Endothelial cell of umbilical vein (primary cell): ENCODE results near the gene DOC2B. TPM values are rescaled to one million over a fixed set of nuclear protein-coding genes. Genes with fewer than 3 reads are reported as not detected.

ENCODE experiments used
- BruUV-seq: library from RNA; stranded (reverse); fragments of 400-500 nt; replicated peaks from 2 replicates; lab custom pipeline; 2021; lab: Mats Ljungman, UMichigan
- CTCF ChIA-PET: fragments of 300-600, 350-600 bp; sonication (Branson Sonifier 250); formaldehyde crosslinking; loops from one replicate; lab custom pipeline; 2021; ENCODE audit warnings: antibody characterized with exemption, inconsistent platforms; lab: Charles Lee
- POLR2A ChIA-PET: fragments of 300-600, 350-600 bp; sonication (Branson Sonifier 250); formaldehyde crosslinking; loops from one replicate; lab custom pipeline; 2021; ENCODE audit warnings: antibody characterized with exemption, inconsistent platforms; lab: Charles Lee
- DNase-seq: peaks from one replicate; pipeline ENCODE4 v3.0.0-alpha.2; 2011; ENCODE audit warnings: low read depth, low spot score
- FAIRE-seq: peaks from 2 replicates; lab custom pipeline; 2011; peaks lifted over from hg19 to GRCh38; lab: Jason Lieb, UNC
- H2AFZ ChIP-seq: 2 replicates; pipeline ENCODE4 v1.6.0; 2012; ENCODE audit warnings: low read depth, low read length, control low read depth, inconsistent platforms
- H3K27ac ChIP-seq: 2 replicates; pipeline ENCODE4 v1.5.1; 2011; ENCODE audit warnings: low read depth, mild to moderate bottlenecking, control low read depth, low read length, moderate library complexity; ENCODE audit not compliant: insufficient read depth
- H3K27me3 ChIP-seq, 2 experiments: 2 replicates each; pipeline versions ENCODE4 v1.6.0 to v1.6.1; 2011; ENCODE audit warnings: low read length in 2 of 2, mixed read lengths in 1 of 2; ENCODE audit not compliant: control insufficient read depth in 2 of 2, insufficient read depth in 2 of 2
- H3K36me3 ChIP-seq, 2 experiments: 2 replicates in 1 of 2; 3 replicates in 1 of 2; pipeline ENCODE4 v1.5.1; 2011; ENCODE audit warnings: low read length in 2 of 2, mild to moderate bottlenecking in 1 of 2, moderate library complexity in 1 of 2; ENCODE audit not compliant: control insufficient read depth in 2 of 2, insufficient read depth in 2 of 2; ENCODE audit errors: extremely low read depth in 1 of 2
- H3K4me1 ChIP-seq: 3 replicates; pipeline ENCODE4 v1.5.1; 2011; ENCODE audit warnings: mild to moderate bottlenecking, low read length; ENCODE audit not compliant: control insufficient read depth, insufficient read depth; ENCODE audit errors: extremely low read depth
- H3K4me2 ChIP-seq: 2 replicates; pipeline ENCODE4 v1.6.1; 2011; ENCODE audit warnings: low read length, control low read depth, mixed read lengths; ENCODE audit not compliant: insufficient read depth
- H3K4me3 ChIP-seq, 3 experiments: fragments of 200-600 bp in 1 of 3; sonication (generic), shearing (Covaris generic) in 1 of 3; replicated peaks in 1 of 3; 2 replicates each; pipeline ENCODE4 v1.5.1; 2011 to 2016; ENCODE audit warnings: control low read depth in 3 of 3, low read length in 3 of 3, mild to moderate bottlenecking in 2 of 3, inconsistent platforms in 1 of 3, low read depth in 1 of 3, moderate library complexity in 1 of 3; ENCODE audit not compliant: insufficient read depth in 1 of 3
- H3K79me2 ChIP-seq: 2 replicates; pipeline ENCODE4 v1.6.0; 2012; ENCODE audit warnings: low read length, inconsistent platforms; ENCODE audit not compliant: control insufficient read depth, insufficient read depth
- H3K9ac ChIP-seq: replicated peaks from 2 replicates; pipeline ENCODE3; 2011; ENCODE audit warnings: low read length, control low read depth; ENCODE audit not compliant: insufficient read depth; ENCODE audit errors: extremely low read depth
- H3K9me1 ChIP-seq: replicated peaks from 3 replicates; pipeline ENCODE4 v1.6.0; 2011; ENCODE audit warnings: mild to moderate bottlenecking, low read length; ENCODE audit not compliant: control insufficient read depth, insufficient read depth; ENCODE audit errors: extremely low read depth
- H3K9me3 ChIP-seq: replicated peaks from 2 replicates; pipeline ENCODE4 v1.5.1; 2012; ENCODE audit warnings: low read length, inconsistent platforms; ENCODE audit not compliant: control insufficient read depth, insufficient read depth
- H4K20me1 ChIP-seq: replicated peaks from 2 replicates; pipeline ENCODE3; 2011; ENCODE audit warnings: mild to moderate bottlenecking, low read length; ENCODE audit not compliant: control insufficient read depth, insufficient read depth; ENCODE audit errors: extremely low read depth
- EZH2 ChIP-seq: IDR thresholded peaks from 2 replicates; pipeline ENCODE4 v1.6.1; 2012; ENCODE audit warnings: borderline replicate concordance, low read depth, mild to moderate bottlenecking, moderate library complexity, low read length, inconsistent platforms; ENCODE audit not compliant: severe bottlenecking
- FOS ChIP-seq: IDR thresholded peaks from 2 replicates; pipeline ENCODE4 v1.6.1; 2011; ENCODE audit warnings: mild to moderate bottlenecking, low read length, moderate library complexity, borderline replicate concordance; ENCODE audit not compliant: insufficient read depth
- GATA2 ChIP-seq: IDR thresholded peaks from 2 replicates; pipeline ENCODE4 v1.7.0; 2011; ENCODE audit warnings: low read depth, mild to moderate bottlenecking, moderate library complexity, mixed read lengths, low read length; ENCODE audit not compliant: insufficient read length, insufficient read depth
- JUN ChIP-seq: IDR thresholded peaks from 2 replicates; pipeline ENCODE4 v1.6.1; 2011; ENCODE audit warnings: borderline replicate concordance, low read depth; ENCODE audit not compliant: insufficient read length, insufficient read depth
- MYC ChIP-seq: IDR thresholded peaks from one replicate; pipeline ENCODE4 v1.6.1; 2011; ENCODE audit warnings: mild to moderate bottlenecking, low read depth, low read length
- POLR2A ChIP-seq: IDR thresholded peaks from 2 replicates; pipeline ENCODE4 v1.6.1; 2012; ENCODE audit warnings: low read depth, mild to moderate bottlenecking, control low read depth, low read length
- POLR2AphosphoS5 ChIP-seq: IDR thresholded peaks from 2 replicates; pipeline ENCODE4 v1.6.1; 2012; ENCODE audit warnings: low read depth, mild to moderate bottlenecking, control low read depth, low read length, moderate library complexity; ENCODE audit not compliant: insufficient read depth
- dilution Hi-C: fragments of 300-500 bp; cut with MboI; formaldehyde crosslinking; loops from one replicate; pipeline ENCODE4 v1.15.0; 2019; ENCODE audit warnings: low sequenced_read_pairs; ENCODE audit not compliant: extremely low pct_ligation_motif_present
- intact Hi-C: fragments of 100-400 bp; cut with micrococcal nuclease; formaldehyde crosslinking; loops from one replicate; pipeline ENCODE4 v1.10.0; 2022
- polyA plus RNA-seq, 4 experiments: library from polyadenylated mRNA; depleted of rRNA in 3 of 4; stranded (reverse) in 3 of 4; unstranded in 1 of 4; fragments of >200 nt; gene quantifications; 2 replicates each; pipeline versions ENCODE4 v1.2.1 to v1.2.3, GENCODE V29; 2011 to 2012; ENCODE audit warnings: missing spikeins in 1 of 4
- total RNA-seq: library from RNA; stranded (reverse); gene quantifications from 2 replicates; pipeline ENCODE4 v1.2.3, GENCODE V29; 2021
- TF ChIP-seq, protein P1 (sequence below): IDR thresholded peaks from 2 replicates; pipeline ENCODE4 v1.6.1; 2011; ENCODE audit not compliant: insufficient read depth, insufficient read length
- TF ChIP-seq, protein P2 (sequence below), 2 donors: IDR thresholded peaks; 1 replicate in 1 of 2; 2 replicates in 1 of 2; pipeline ENCODE4 v1.5.1; 2011; ENCODE audit warnings: low read length in 2 of 2, mild to moderate bottlenecking in 2 of 2, moderate library complexity in 2 of 2, control low read depth in 1 of 2, inconsistent platforms in 1 of 2, low read depth in 1 of 2; ENCODE audit not compliant: insufficient read depth in 1 of 2; ENCODE audit errors: extremely low read depth in 1 of 2

Gene DOC2B
- total and polyA plus RNA-seq, 2 donors (not counting 3 experiments of a cell fraction or from before 2014, with no cell fraction given) = 0.10 to 0.22 TPM

DNA sequence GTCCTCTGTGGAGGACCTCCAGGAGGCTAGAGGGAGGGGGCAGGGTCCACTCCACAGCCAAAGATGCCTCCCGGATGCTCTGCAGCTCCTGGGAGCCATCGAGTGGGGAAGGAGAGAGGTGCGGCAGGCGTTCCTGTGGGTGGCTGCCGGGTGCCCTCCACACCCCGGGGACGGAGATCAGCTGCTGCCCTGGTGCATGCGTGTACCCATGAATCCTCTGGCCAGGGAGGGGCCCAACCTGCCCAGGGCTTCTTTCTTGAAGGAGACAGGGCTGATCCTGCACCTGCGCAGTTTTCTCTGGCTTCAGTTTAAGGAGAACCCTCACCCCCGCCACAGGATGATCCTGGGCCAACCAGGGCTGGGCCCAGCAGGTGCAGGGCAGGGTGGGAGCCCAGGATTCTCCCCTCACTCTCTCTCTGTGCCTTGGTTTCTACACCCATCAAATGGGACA, 33.5 kb upstream of the DOC2B start:
- ChIA-PET POLR2A (no interaction called here), CTCF (no interaction called here)
- Histone ChIP-seq H3K9ac (no peak overlapping the region), H3K27me3 (no peaks in the 10 kb centered on the region), H3K4me3 (peak overlapping the region in 1 of 3 experiments; percentile 40), H3K9me3 (no peaks in the 10 kb centered on the region), H3K79me2 (no peaks in the 10 kb centered on the region), H3K9me1 (no peaks in the 10 kb centered on the region), H2AFZ (no peak overlapping the region), H3K4me2 (no peak overlapping the region), H3K27ac (no peak overlapping the region), H3K4me1 (peaks cover 3% of the 10 kb centered on the region), H3K36me3 (no peaks in the 10 kb centered on the region), H4K20me1 (no peaks in the 10 kb centered on the region)
- dilution Hi-C loops = no loop called here
- TF ChIP-seq, protein P1, sequence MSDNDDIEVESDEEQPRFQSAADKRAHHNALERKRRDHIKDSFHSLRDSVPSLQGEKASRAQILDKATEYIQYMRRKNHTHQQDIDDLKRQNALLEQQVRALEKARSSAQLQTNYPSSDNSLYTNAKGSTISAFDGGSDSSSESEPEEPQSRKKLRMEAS = no peak
- no peak for TF ChIP-seq FOS
- TF ChIP-seq EZH2 = no peak
- TF ChIP-seq POLR2AphosphoS5 = no peak
- no peak for TF ChIP-seq MYC
- TF ChIP-seq POLR2A = no peak
- FAIRE-seq (no peak), DNase-seq (no peak)
- BruUV-seq = no TSS peak
- intact Hi-C loops = no loop called here

- no peak overlapping the region for H3K9ac ChIP-seq
- H3K4me3 ChIP-seq = no peak overlapping the region
- POLR2A ChIA-PET = no interaction called here
- no peaks in the 10 kb centered on the region for H4K20me1 ChIP-seq
- no peak overlapping the region for H3K27ac ChIP-seq
- TF ChIP-seq, protein P1 = no peak
- TF ChIP-seq MYC (no peak), GATA2 (no peak), FOS (no peak), JUN (no peak), POLR2A (no peak), POLR2AphosphoS5 (no peak), EZH2 (no peak)
- TF ChIP-seq, protein P2, sequence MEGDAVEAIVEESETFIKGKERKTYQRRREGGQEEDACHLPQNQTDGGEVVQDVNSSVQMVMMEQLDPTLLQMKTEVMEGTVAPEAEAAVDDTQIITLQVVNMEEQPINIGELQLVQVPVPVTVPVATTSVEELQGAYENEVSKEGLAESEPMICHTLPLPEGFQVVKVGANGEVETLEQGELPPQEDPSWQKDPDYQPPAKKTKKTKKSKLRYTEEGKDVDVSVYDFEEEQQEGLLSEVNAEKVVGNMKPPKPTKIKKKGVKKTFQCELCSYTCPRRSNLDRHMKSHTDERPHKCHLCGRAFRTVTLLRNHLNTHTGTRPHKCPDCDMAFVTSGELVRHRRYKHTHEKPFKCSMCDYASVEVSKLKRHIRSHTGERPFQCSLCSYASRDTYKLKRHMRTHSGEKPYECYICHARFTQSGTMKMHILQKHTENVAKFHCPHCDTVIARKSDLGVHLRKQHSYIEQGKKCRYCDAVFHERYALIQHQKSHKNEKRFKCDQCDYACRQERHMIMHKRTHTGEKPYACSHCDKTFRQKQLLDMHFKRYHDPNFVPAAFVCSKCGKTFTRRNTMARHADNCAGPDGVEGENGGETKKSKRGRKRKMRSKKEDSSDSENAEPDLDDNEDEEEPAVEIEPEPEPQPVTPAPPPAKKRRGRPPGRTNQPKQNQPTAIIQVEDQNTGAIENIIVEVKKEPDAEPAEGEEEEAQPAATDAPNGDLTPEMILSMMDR (IDR thresholded peaks at IDR 0.05; ENCODE audit: extremely low read depth in 1 of 2, insufficient read depth in 1 of 2, low read depth in 1 of 2, low read length in 2 of 2) = no peak
- dilution Hi-C loops (no loop called here), intact Hi-C loops (no loop called here)
- FAIRE-seq = no peak
- H3K9me1 ChIP-seq = no peaks in the 10 kb centered on the region
- H3K36me3 ChIP-seq = no peaks in the 10 kb centered on the region
- no peaks in the 10 kb centered on the region for H3K79me2 ChIP-seq
- CTCF ChIA-PET = no interaction called here
- no TSS peak for BruUV-seq
- no peak overlapping the region for H3K4me2 ChIP-seq
- DNase-seq = no peak
- no peak overlapping the region for H2AFZ ChIP-seq
- no peaks in the 10 kb centered on the region for H3K27me3 ChIP-seq
- H3K4me1 ChIP-seq = no peaks in the 10 kb centered on the region
- H3K9me3 ChIP-seq = no peaks in the 10 kb centered on the region
Observed at GRCh38 chr17:213286-214105, 32.0 kb upstream of the DOC2B start.
